Measurements from ENCODE around the gene ABCD1.

DNA sequence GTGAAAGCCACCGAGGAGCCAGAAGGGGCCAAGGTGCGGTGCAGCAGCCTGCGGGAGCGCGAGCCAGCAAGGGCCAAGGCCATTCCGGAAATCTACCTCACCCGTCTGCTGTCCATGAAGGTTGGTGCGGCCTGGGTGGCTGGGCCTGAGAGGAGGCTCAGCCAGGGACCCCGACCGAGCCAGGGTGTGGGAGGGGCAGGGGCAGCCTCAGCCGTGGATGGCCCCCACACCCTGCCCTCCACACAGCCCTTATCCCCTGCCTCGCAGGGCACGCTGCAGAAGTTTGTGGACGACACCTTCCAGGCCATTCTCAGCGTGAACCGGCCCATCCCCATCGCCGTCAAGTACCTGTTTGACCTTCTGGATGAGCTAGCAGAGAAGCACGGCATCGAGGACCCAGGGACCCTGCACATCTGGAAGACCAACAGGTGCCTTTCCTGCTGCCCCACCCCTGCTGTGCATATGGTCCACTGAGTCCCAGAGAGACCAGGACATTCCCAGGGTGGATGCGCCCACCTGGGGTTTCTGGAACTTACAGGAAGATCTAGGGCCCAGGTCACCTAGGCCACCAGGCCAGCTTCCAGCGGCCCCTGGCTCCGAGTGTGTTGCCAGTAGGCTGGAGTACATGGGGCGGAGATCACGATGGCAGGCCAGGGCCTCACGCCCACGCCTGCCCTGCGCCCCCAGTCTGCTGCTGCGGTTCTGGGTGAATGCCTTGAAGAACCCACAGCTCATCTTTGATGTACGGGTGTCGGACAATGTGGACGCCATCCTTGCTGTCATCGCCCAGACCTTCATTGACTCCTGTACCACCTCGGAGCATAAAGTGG is 52.8 kb downstream of the ABCD1 start:
- TF ChIP-seq, protein P1, sequence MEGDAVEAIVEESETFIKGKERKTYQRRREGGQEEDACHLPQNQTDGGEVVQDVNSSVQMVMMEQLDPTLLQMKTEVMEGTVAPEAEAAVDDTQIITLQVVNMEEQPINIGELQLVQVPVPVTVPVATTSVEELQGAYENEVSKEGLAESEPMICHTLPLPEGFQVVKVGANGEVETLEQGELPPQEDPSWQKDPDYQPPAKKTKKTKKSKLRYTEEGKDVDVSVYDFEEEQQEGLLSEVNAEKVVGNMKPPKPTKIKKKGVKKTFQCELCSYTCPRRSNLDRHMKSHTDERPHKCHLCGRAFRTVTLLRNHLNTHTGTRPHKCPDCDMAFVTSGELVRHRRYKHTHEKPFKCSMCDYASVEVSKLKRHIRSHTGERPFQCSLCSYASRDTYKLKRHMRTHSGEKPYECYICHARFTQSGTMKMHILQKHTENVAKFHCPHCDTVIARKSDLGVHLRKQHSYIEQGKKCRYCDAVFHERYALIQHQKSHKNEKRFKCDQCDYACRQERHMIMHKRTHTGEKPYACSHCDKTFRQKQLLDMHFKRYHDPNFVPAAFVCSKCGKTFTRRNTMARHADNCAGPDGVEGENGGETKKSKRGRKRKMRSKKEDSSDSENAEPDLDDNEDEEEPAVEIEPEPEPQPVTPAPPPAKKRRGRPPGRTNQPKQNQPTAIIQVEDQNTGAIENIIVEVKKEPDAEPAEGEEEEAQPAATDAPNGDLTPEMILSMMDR (IDR thresholded peaks at IDR 0.05 in 8 of 11, conservative IDR thresholded peaks at IDR 0.05 in 3 of 11) = no peak
- TF ChIP-seq POLR2AphosphoS5 (IDR thresholded peaks at IDR 0.05) = no peak
